ENCODE measurements around the gene PCSK6. TPM values are rescaled to one million over a fixed set of nuclear protein-coding genes. Genes with fewer than 3 reads are reported as not detected.
"Not testable (repeated sequence)": the region's sequence is repeated elsewhere in the genome, so short reads cannot be mapped to it uniquely, and the experiment has no call there.

Gene PCSK6
- total RNA-seq, 2 donors from 2014 or later, result 5.1 to 8.8 TPM

- no peak overlapping the region for H3K27ac ChIP-seq
- ATAC-seq (ENCODE audit: insufficient number of reproducible peaks, low FRiP score, low read depth), result no peak
Measured at GRCh38 chr15:101357885-101358284, 131.6 kb downstream of the PCSK6 start.

GRCh38 chr15:101357333-101357732, 132.2 kb downstream of the PCSK6 start:
- no peak overlapping the region for H3K27ac ChIP-seq
- no peak overlapping the region for H3K4me3 ChIP-seq
- H3K9me3 ChIP-seq, result no peaks in the 10 kb centered on the region
- H3K36me3 ChIP-seq, result no peaks in the 10 kb centered on the region
- ATAC-seq (ENCODE audit: insufficient number of reproducible peaks, low FRiP score, low read depth) (no peak), DNase-seq (ENCODE audit: low spot score) (no peak)
- no peak for TF ChIP-seq CTCF (IDR thresholded peaks at IDR 0.05)
- H3K4me1 ChIP-seq (ENCODE audit: control insufficient read depth in 1 of 2, low read depth in 2 of 2), result no peaks in the 10 kb centered on the region
- no peaks in the 10 kb centered on the region for H3K27me3 ChIP-seq (replicated peaks; ENCODE audit: insufficient read depth)

More at GRCh38 chr15:101357885-101358284, 131.6 kb downstream of the PCSK6 start:
- Histone ChIP-seq H3K36me3 (no peaks in the 10 kb centered on the region), H3K27me3 (replicated peaks; ENCODE audit: insufficient read depth) (no peaks in the 10 kb centered on the region), H3K4me1 (ENCODE audit: control insufficient read depth in 1 of 2, low read depth in 2 of 2) (no peaks in the 10 kb centered on the region), H3K9me3 (no peaks in the 10 kb centered on the region), H3K4me3 (no peak overlapping the region)
- no peak for DNase-seq (ENCODE audit: low spot score)
- TF ChIP-seq CTCF (IDR thresholded peaks at IDR 0.05), result no peak

GRCh38 chr15:101356512-101357172, 132.9 kb downstream of the PCSK6 start:
- not testable (repeated sequence) for DNase-seq (ENCODE audit: low spot score); H3K27me3 ChIP-seq (replicated peaks; ENCODE audit: insufficient read depth)

GRCh38 chr15:101355678-101356464, 133.6 kb downstream of the PCSK6 start:
- no peaks in the 10 kb centered on the region for H3K36me3 ChIP-seq
- H3K4me3 ChIP-seq, result no peak overlapping the region
- TF ChIP-seq CTCF (IDR thresholded peaks at IDR 0.05), result no peak
- H3K4me1 ChIP-seq (ENCODE audit: control insufficient read depth in 1 of 2, low read depth in 2 of 2), result no peaks in the 10 kb centered on the region
- DNase-seq (ENCODE audit: low spot score) (no peak), ATAC-seq (ENCODE audit: insufficient number of reproducible peaks, low FRiP score, low read depth) (no peak)
- no peaks in the 10 kb centered on the region for H3K9me3 ChIP-seq
- H3K27me3 ChIP-seq (replicated peaks; ENCODE audit: insufficient read depth), result no peaks in the 10 kb centered on the region
- no peak overlapping the region for H3K27ac ChIP-seq

More at GRCh38 chr15:101356512-101357172, 132.9 kb downstream of the PCSK6 start:
- not testable (repeated sequence) for H3K9me3 ChIP-seq; ATAC-seq (ENCODE audit: insufficient number of reproducible peaks, low FRiP score, low read depth); H3K4me1 ChIP-seq (ENCODE audit: control insufficient read depth in 1 of 2, low read depth in 2 of 2); H3K36me3 ChIP-seq; H3K4me3 ChIP-seq; H3K27ac ChIP-seq

GRCh38 chr15:101354891-101355623, 134.4 kb downstream of the PCSK6 start:
- Histone ChIP-seq H3K4me3 (no peak overlapping the region), H3K27ac (no peak overlapping the region), H3K4me1 (ENCODE audit: control insufficient read depth in 1 of 2, low read depth in 2 of 2) (no peaks in the 10 kb centered on the region), H3K9me3 (no peaks in the 10 kb centered on the region), H3K27me3 (replicated peaks; ENCODE audit: insufficient read depth) (no peaks in the 10 kb centered on the region), H3K36me3 (no peaks in the 10 kb centered on the region)
- TF ChIP-seq CTCF (IDR thresholded peaks at IDR 0.05), result no peak
- ATAC-seq (ENCODE audit: insufficient number of reproducible peaks, low FRiP score, low read depth), result no peak
- no peak for DNase-seq (ENCODE audit: low spot score)
